A673 (cell line): Measurements from ENCODE around the gene ACTR3. TPM values are rescaled to one million over a fixed set of nuclear protein-coding genes. Genes with fewer than 3 reads are reported as not detected.

Experiments used
- BruUV-seq: library from RNA; stranded (reverse); fragments of 400-500 nt; replicated peaks from 2 replicates; lab custom pipeline; 2021; lab: Mats Ljungman, UMichigan
- CTCF ChIA-PET: fragments of 300-600 bp; sonication (Branson Sonifier 250); formaldehyde crosslinking; loops from one replicate; lab custom pipeline; 2022; ENCODE audit warnings: antibody characterized with exemption; lab: Charles Lee
- POLR2A ChIA-PET: fragments of 300-600 bp; sonication (Branson Sonifier 250); formaldehyde crosslinking; loops from one replicate; lab custom pipeline; 2022; ENCODE audit warnings: antibody characterized with exemption; ENCODE audit not compliant: low non-redundant PET; lab: Charles Lee
- DNase-seq: peaks from one replicate; pipeline ENCODE4 v3.0.0-alpha.2; 2015; ENCODE audit warnings: low spot score
- H3K27ac ChIP-seq: fragments of 200-600 bp; sonication (generic); 2 replicates; pipeline ENCODE4 v1.5.1; 2016; ENCODE audit warnings: mixed run types, low read depth, mild to moderate bottlenecking, mixed read lengths, antibody characterized with exemption, low read length; ENCODE audit not compliant: poor library complexity, severe bottlenecking
- H3K27me3 ChIP-seq: fragments of 200-600 bp; sonication (generic); replicated peaks from 2 replicates; pipeline ENCODE4 v1.6.1; 2017; ENCODE audit warnings: mixed run types, low read depth, mild to moderate bottlenecking, mixed read lengths, antibody characterized with exemption, low read length; ENCODE audit not compliant: insufficient read depth, poor library complexity
- H3K36me3 ChIP-seq: fragments of 200-600 bp; sonication (generic); 2 replicates; pipeline ENCODE4 v1.6.1; 2016; ENCODE audit warnings: mixed run types, mild to moderate bottlenecking, mixed read lengths, antibody characterized with exemption, low read length; ENCODE audit not compliant: insufficient read depth, poor library complexity, severe bottlenecking
- H3K4me1 ChIP-seq: fragments of 200-600 bp; sonication (generic); 2 replicates; pipeline ENCODE4 v1.6.1; 2017; ENCODE audit warnings: mixed run types, mild to moderate bottlenecking, mixed read lengths, antibody characterized with exemption, low read length; ENCODE audit not compliant: insufficient read depth, poor library complexity, severe bottlenecking
- H3K4me3 ChIP-seq: fragments of 200-600 bp; sonication (generic); 2 replicates; pipeline ENCODE4 v1.5.1; 2016; ENCODE audit warnings: low read depth, mixed run types, mild to moderate bottlenecking, mixed read lengths, low read length; ENCODE audit not compliant: poor library complexity, severe bottlenecking
- H3K9me3 ChIP-seq: fragments of 200-600 bp; sonication (generic); 2 replicates; pipeline ENCODE4 v1.6.1; 2016; ENCODE audit warnings: mixed run types, low read depth, mild to moderate bottlenecking, mixed read lengths, antibody characterized with exemption, low read length; ENCODE audit not compliant: poor library complexity, severe bottlenecking
- EZH2 ChIP-seq: fragments of 200-600 bp; sonication (generic); IDR thresholded peaks from 2 replicates; pipeline ENCODE4 v1.6.1; 2017; ENCODE audit warnings: borderline replicate concordance, low read depth, mild to moderate bottlenecking, mixed read lengths, antibody characterized with exemption, low read length; ENCODE audit not compliant: poor library complexity, severe bottlenecking
- intact Hi-C: fragments of 100-400 bp; cut with micrococcal nuclease; formaldehyde crosslinking; loops from one replicate; pipeline ENCODE4 v1.10.0; 2022; ENCODE audit not compliant: unreplicated experiment
- total RNA-seq: library from RNA; stranded (reverse); gene quantifications from 2 replicates; pipeline ENCODE4 v1.2.3, GENCODE V29; 2021
- TF ChIP-seq, protein P1 (sequence below): fragments of 300-800, 200-600 bp; sonication (generic); conservative IDR thresholded peaks from 2 replicates; pipeline ENCODE4 v1.5.1; 2017; ENCODE audit warnings: low read depth, mild to moderate bottlenecking, antibody characterized with exemption, low read length, moderate library complexity, mixed read lengths

ACTR3 gene
- total RNA-seq, 1 experiment from 2014 or later: 340 TPM

DNA sequence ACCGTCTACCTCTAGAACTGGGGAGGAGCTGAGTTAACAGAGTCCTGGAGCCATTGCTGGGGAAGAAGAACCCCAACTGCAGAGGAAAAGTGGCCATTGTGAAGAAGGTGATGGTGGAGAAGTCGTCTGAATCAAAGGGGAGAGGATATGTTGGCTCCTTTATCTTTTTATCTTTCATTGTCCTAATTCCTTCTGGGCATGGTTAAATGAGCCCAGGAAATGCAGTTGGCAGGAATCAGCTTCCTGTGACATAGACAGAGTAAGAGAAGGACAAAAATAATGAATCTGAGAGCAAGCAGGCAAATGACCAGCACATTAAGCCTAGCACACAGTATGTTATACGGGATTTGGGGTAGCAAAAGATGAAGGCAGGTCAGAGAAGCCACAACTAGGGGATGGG is 16.0 kb upstream of the ACTR3 start:
- Histone ChIP-seq H3K27ac (peak overlapping the region; percentile 73), H3K9me3 (no peaks in the 10 kb centered on the region), H3K4me1 (peaks cover 27% of the 10 kb centered on the region), H3K36me3 (no peaks in the 10 kb centered on the region), H3K4me3 (no peak overlapping the region), H3K27me3 (no peaks in the 10 kb centered on the region)
- POLR2A ChIA-PET: no interaction called here
- BruUV-seq: no TSS peak
- DNase-seq: no peak
- CTCF ChIA-PET: no interaction called here
- intact Hi-C loops: no loop called here
- no peak for TF ChIP-seq EZH2
- TF ChIP-seq, protein P1, sequence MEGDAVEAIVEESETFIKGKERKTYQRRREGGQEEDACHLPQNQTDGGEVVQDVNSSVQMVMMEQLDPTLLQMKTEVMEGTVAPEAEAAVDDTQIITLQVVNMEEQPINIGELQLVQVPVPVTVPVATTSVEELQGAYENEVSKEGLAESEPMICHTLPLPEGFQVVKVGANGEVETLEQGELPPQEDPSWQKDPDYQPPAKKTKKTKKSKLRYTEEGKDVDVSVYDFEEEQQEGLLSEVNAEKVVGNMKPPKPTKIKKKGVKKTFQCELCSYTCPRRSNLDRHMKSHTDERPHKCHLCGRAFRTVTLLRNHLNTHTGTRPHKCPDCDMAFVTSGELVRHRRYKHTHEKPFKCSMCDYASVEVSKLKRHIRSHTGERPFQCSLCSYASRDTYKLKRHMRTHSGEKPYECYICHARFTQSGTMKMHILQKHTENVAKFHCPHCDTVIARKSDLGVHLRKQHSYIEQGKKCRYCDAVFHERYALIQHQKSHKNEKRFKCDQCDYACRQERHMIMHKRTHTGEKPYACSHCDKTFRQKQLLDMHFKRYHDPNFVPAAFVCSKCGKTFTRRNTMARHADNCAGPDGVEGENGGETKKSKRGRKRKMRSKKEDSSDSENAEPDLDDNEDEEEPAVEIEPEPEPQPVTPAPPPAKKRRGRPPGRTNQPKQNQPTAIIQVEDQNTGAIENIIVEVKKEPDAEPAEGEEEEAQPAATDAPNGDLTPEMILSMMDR: no peak

DNA sequence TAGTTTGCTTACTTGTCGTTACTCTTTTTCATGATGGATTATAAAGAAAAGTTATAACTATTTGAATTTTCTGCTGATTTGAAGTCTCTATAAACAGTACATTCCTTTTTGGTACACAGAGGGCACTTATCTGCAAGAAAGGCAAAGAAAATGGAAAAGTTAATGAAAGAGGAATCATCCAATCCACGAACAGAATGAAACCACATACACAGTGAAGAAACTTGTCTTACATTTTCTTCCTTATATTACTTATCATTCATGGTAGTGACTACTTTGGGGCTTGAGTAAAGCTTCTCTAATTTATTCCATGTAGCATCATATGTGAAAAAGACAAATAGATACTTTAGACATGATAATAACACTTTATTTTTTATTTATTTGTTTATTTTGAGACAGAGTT is 14.8 kb upstream of the ACTR3 start:
- POLR2A ChIA-PET: interaction anchor here (0.6 kb wide), 1 partner anchor 9 kb away, joined by 3 read pairs; no protein-coding TSS in a partner anchor
- CTCF ChIA-PET: no interaction called here

DNA sequence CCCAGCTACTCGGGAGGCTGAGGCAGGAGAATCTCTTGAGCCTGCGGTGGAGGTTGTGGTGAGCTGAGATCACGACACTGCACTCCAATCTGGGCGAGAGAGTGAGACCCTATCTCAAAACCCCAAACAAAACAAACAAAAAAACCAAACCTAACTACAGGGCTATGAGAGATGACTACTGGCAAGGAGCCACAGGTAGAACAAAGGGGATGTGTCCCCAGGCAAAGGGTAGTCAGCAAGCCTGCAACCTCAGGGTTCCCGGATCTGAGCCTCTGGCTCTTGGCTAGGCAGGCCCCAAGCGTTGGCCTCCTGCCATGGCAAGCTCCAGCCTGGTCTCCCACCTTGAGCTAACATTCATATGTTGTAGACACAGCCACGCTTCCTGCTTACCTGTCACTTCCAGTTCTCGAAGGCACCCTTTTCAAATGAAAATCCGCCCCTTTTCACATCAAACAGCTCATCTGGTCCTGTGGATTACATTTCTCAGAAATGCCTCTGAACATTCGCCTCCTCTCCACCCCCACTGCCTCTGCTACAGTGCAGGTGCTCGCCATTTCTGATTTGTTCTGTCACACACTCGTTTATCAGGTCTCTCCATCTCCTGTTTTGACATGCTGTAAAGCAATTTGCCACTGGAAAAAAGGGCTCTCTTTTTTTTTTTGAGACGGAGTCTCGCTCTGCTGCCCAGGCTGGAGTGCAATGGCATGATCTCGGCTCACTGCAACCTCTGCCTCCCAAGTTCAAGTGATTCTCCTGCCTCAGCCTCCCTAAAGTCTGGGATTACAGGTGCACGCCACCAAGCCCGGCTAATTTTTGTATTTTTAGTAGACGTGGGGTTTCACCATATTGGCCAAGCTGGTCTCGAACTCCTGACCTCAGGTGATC is 13.1 kb upstream of the ACTR3 start:
- CTCF ChIA-PET: interaction anchor here (0.6 kb wide), 1 partner anchor 13 kb away, joined by 3 read pairs; the partner anchor contains the start of gene ACTR3
- POLR2A ChIA-PET: no interaction called here
- H3K36me3 ChIP-seq: no peaks in the 10 kb centered on the region
- no peak overlapping the region for H3K4me3 ChIP-seq
- no TSS peak for BruUV-seq
- no peak for DNase-seq
- H3K27ac ChIP-seq: no peak overlapping the region
- no peaks in the 10 kb centered on the region for H3K9me3 ChIP-seq
- H3K27me3 ChIP-seq: no peaks in the 10 kb centered on the region
- intact Hi-C loops: no loop called here
- H3K4me1 ChIP-seq: peaks cover 27% of the 10 kb centered on the region
- TF ChIP-seq, protein P1: no peak
- no peak for TF ChIP-seq EZH2

More for the DNA sequence above, 14.8 kb upstream of the ACTR3 start:
- Histone ChIP-seq H3K4me1 (peaks cover 27% of the 10 kb centered on the region), H3K27ac (no peak overlapping the region), H3K4me3 (no peak overlapping the region), H3K27me3 (no peaks in the 10 kb centered on the region), H3K36me3 (no peaks in the 10 kb centered on the region), H3K9me3 (no peaks in the 10 kb centered on the region)
- DNase-seq: no peak
- intact Hi-C loops: no loop called here
- no peak for TF ChIP-seq EZH2
- TF ChIP-seq, protein P1: no peak
- no TSS peak for BruUV-seq
